Prostate gland (tissue), 2 donors: ENCODE measurements around the gene TRAF3IP1. TPM values are rescaled to one million over a fixed set of nuclear protein-coding genes. Genes with fewer than 3 reads are reported as not detected.

ENCODE experiments used
- DNase-seq: peaks from one replicate; pipeline ENCODE4 v3.0.0-alpha.2; 2019; ENCODE audit warnings: low spot score
- H3K27ac ChIP-seq, 2 donors: fragments of 200-600 bp; sonication (generic); 2 replicates each; pipeline ENCODE4 v1.5.1; 2017 to 2019
- H3K27me3 ChIP-seq: fragments of 200-600 bp; sonication (generic); replicated peaks from 2 replicates; pipeline ENCODE4 v1.5.1; 2019; ENCODE audit not compliant: insufficient read depth
- H3K36me3 ChIP-seq, 2 donors: fragments of 200-600 bp; sonication (generic); 1 replicate in 1 of 2; 2 replicates in 1 of 2; pipeline versions ENCODE4 v1.5.1 to v1.8.1; 2017 to 2019
- H3K4me1 ChIP-seq: fragments of 200-600 bp; sonication (generic); replicated peaks from 2 replicates; pipeline ENCODE4 v1.5.1; 2019
- H3K4me3 ChIP-seq, 2 donors: fragments of 200-600 bp; sonication (generic); 2 replicates each; pipeline ENCODE4 v1.5.1; 2017 to 2019
- H3K9me3 ChIP-seq: fragments of 200-600 bp; sonication (generic); 2 replicates; pipeline ENCODE4 v1.5.1; 2017
- POLR2A ChIP-seq: fragments of 450-650 bp; IDR thresholded peaks from one replicate; pipeline ENCODE4 v1.6.1; 2016; ENCODE audit warnings: antibody characterized with exemption, mild to moderate bottlenecking
- POLR2AphosphoS5 ChIP-seq: sonication (generic); formaldehyde crosslinking; IDR thresholded peaks from one replicate; pipeline ENCODE4 v1.6.1; 2017; ENCODE audit warnings: antibody characterized with exemption
- WGBS: methylation state at CpG from one replicate; pipeline ENCODE4 v1.1.5; 2018; 5-methylcytosine and 5-hydroxymethylcytosine counted together
- intact Hi-C: fragments of 100-400 bp; cut with DNase I; formaldehyde crosslinking; loops from one replicate; pipeline ENCODE4 v1.14.2; 2022
- total RNA-seq, 2 donors: library from RNA; depleted of rRNA; stranded (reverse); fragments of >200 nt; gene quantifications; one replicate each; pipeline ENCODE4 v1.1.0, GENCODE V29; 2016
- TF ChIP-seq, protein P1 (sequence below), 4 experiments: fragments of 200-600 bp in 2 of 4; fragments of 450-650 bp in 2 of 4; sonication (generic) in 2 of 4; IDR thresholded peaks; 1 replicate in 3 of 4; 2 replicates in 1 of 4; pipeline ENCODE4 v1.5.1; 2016 to 2019; ENCODE audit warnings: antibody characterized with exemption in 4 of 4, mild to moderate bottlenecking in 2 of 4, moderate library complexity in 2 of 4

TRAF3IP1 gene
- total RNA-seq, 2 donors from 2014 or later, result 14.4 to 18.5 TPM

DNA sequence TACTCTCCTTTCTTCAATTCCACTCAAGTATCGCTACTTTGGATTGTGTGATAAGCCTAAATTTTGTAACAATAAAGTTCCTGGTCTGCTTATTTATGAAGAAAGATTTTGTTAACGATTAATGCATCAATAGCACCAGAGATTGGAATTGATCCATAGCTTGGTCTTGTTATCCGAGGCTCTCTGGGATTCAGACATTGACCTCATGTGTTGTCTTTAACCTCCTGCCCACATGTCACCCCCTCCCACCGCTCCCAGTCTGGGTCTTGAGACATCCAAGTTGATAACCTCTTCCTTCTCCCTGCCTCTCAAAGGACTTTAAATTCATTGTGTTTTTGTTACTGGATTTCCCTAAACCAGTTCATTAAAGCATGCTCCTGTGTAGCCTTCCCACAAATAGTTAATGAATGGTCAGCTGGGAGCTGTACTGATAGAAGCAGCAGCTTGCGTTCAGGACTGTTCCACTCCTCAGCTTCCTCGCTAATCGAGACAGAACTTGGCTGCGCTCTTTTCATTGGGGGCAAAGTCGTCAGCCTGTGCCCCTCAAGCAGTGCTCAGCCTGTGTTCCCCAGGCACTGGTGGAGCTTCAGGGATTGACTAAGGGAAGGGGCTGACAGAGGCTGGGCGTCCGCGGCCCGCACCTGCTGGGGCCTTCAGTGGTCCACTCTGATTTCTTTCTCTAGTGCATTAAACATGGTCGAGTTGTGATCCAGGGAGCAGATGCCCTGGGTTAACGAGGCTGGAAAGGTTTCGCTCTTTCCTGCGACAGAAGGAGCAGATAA is 125.3 kb downstream of the TRAF3IP1 start:
- H3K9me3 ChIP-seq, result no peaks in the 10 kb centered on the region
- peaks cover 0 to 3% of the 10 kb centered on the region in 2 donors for H3K36me3 ChIP-seq
- H3K4me1 ChIP-seq, result no peaks in the 10 kb centered on the region
- TF ChIP-seq POLR2AphosphoS5 (no peak), POLR2A (no peak)
- TF ChIP-seq, protein P1, sequence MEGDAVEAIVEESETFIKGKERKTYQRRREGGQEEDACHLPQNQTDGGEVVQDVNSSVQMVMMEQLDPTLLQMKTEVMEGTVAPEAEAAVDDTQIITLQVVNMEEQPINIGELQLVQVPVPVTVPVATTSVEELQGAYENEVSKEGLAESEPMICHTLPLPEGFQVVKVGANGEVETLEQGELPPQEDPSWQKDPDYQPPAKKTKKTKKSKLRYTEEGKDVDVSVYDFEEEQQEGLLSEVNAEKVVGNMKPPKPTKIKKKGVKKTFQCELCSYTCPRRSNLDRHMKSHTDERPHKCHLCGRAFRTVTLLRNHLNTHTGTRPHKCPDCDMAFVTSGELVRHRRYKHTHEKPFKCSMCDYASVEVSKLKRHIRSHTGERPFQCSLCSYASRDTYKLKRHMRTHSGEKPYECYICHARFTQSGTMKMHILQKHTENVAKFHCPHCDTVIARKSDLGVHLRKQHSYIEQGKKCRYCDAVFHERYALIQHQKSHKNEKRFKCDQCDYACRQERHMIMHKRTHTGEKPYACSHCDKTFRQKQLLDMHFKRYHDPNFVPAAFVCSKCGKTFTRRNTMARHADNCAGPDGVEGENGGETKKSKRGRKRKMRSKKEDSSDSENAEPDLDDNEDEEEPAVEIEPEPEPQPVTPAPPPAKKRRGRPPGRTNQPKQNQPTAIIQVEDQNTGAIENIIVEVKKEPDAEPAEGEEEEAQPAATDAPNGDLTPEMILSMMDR (IDR thresholded peaks at IDR 0.05), result no peak
- intact Hi-C loops, result no loop called here
- 92% methylated on average over 17 of the region's 17 CpGs for WGBS
- no peak overlapping the region for H3K4me3 ChIP-seq
- H3K27me3 ChIP-seq, result no peaks in the 10 kb centered on the region
- no peak for DNase-seq
- no peak overlapping the region for H3K27ac ChIP-seq

DNA sequence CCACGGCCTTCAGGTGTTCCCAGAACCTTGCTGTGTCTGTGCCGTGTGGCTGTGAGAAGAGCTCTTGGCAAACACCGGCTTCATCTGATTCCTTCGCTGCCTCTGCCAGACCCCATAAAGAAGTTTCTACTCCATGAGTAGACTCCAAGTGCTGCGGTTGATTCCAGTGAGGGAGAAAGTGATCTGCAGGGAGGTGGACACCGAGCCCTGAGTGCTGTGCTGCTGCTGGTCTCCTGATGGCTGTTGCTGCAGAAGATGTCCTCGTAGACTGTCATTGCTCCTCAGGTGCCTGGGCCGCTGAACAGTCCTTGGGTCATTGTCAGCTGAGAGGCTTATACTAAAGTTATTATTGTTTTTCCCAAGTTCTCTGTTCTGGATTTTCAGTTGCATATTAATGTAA is 126.1 kb downstream of the TRAF3IP1 start:
- Histone ChIP-seq H3K9me3 (no peaks in the 10 kb centered on the region), H3K4me1 (no peaks in the 10 kb centered on the region), H3K36me3 (peaks cover 0 to 3% of the 10 kb centered on the region in 2 donors), H3K27ac (no peak overlapping the region), H3K27me3 (no peaks in the 10 kb centered on the region), H3K4me3 (no peak overlapping the region)
- DNase-seq, result no peak
- 92% methylated on average over 8 of the region's 8 CpGs for WGBS
- TF ChIP-seq POLR2AphosphoS5 (no peak), POLR2A (no peak)
- TF ChIP-seq, protein P1 (IDR thresholded peaks at IDR 0.05), result no peak
- intact Hi-C loops, result no loop called here

DNA sequence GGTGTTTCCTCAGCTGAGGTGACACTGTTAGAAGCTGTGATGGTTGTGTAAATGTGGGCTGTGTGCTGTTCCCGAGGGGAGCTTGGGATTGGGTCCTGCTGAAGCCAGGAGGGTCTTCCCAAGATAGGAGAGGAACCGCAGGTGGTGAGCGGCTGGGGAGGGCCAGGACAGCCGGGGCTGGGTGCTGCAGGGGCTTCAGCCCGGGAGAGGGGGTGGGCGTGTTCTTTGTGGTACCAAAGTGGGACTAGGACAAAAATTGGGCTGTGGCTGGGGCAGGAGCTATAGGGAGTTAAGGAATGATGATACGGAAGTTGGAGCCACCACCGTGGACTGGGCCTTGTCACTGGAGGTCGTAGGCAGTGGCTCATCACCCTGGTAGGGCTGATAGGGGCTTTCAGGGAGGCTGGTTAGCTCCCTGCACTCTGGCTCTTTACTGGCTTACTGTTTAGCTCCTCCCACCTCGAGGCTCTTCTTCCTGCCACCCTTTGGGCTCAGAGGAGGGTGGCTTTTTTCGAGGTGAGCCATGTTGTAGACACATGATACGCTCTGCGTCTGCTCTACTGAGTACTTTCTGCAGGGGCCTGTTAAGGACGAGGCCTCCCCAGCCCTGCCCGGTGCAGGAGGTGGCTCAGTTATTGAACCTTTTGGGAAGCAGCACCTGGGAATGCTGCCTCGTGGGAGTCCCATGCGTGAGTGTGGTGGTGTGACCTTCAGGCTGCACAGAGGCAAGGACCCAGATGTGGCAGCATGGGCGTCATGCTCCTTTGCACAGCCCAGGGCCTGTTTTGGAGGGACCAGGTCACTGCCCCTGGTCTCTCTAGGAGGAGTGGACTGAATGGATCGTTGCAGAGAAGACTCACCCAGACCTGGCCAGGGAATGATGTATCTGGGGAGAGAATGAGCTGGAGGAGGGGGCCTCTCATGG is 128.0 kb downstream of the TRAF3IP1 start:
- no peaks in the 10 kb centered on the region for H3K9me3 ChIP-seq
- TF ChIP-seq, protein P1 (IDR thresholded peaks at IDR 0.05), result no peak
- TF ChIP-seq POLR2A (no peak), POLR2AphosphoS5 (no peak)
- intact Hi-C loops, result no loop called here
- H3K36me3 ChIP-seq, result peaks cover 0 to 3% of the 10 kb centered on the region in 2 donors
- DNase-seq, result no peak
- 82% methylated on average over 18 of the region's 19 CpGs for WGBS
- no peak overlapping the region for H3K4me3 ChIP-seq
- H3K27me3 ChIP-seq, result no peaks in the 10 kb centered on the region
- H3K4me1 ChIP-seq, result no peaks in the 10 kb centered on the region
- no peak overlapping the region for H3K27ac ChIP-seq

DNA sequence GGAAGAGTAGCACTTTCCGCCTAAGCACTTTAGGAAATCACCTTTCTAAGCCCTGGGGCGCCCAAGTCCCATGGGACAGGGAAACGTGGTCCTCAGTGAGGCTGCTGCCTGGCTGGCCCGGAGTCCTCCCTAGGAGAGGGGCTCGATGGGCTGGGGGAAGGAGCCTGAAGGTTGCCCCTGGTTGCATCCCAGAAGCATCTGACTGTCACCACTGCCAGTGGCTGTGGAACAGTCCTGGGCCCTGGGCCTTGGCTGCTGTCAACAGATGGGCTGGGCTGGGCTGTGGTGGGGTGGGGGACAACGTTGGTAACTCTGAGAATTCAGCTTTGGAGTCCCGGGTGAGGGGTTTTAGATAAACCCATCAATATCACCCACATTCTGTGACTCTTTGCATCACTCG is 128.9 kb downstream of the TRAF3IP1 start:
- Histone ChIP-seq H3K9me3 (no peaks in the 10 kb centered on the region), H3K4me1 (no peaks in the 10 kb centered on the region), H3K27ac (no peak overlapping the region), H3K4me3 (no peak overlapping the region), H3K36me3 (peaks cover 0 to 3% of the 10 kb centered on the region in 2 donors), H3K27me3 (no peaks in the 10 kb centered on the region)
- intact Hi-C loops, result no loop called here
- WGBS, result 87% methylated on average over 8 of the region's 8 CpGs
- no peak for TF ChIP-seq POLR2AphosphoS5
- TF ChIP-seq, protein P1 (IDR thresholded peaks at IDR 0.05), result no peak
- TF ChIP-seq POLR2A, result no peak
- DNase-seq, result no peak
